Mesenchymal stem cell (in vitro differentiated cells and primary cell): Measurements from ENCODE around the gene KIAA0825.

ENCODE experiments used
- DNase-seq: peaks from one replicate; pipeline ENCODE4 v3.0.0-alpha.2; 2013
- H2AFZ ChIP-seq: one replicate; pipeline ENCODE4 v1.6.1; 2013; ENCODE audit warnings: low read depth, mild to moderate bottlenecking, control low read depth, inconsistent platforms, low read length, moderate library complexity
- H2AK5ac ChIP-seq: 2 replicates; pipeline ENCODE4 v1.6.1; 2013; ENCODE audit warnings: low read length, moderate library complexity, mild to moderate bottlenecking, inconsistent platforms; ENCODE audit not compliant: severe bottlenecking
- H2BK120ac ChIP-seq: one replicate; pipeline ENCODE4 v1.6.1; 2013; ENCODE audit warnings: low read depth, mild to moderate bottlenecking, inconsistent platforms, low read length, moderate library complexity
- H2BK12ac ChIP-seq, 2 experiments: one replicate each; pipeline ENCODE4 v1.6.1; 2013; ENCODE audit warnings: inconsistent platforms in 2 of 2, low read length in 2 of 2, mild to moderate bottlenecking in 2 of 2, moderate library complexity in 2 of 2, control low read depth in 1 of 2
- H2BK15ac ChIP-seq: one replicate; pipeline ENCODE4 v1.6.1; 2013; ENCODE audit warnings: mild to moderate bottlenecking, low read depth, inconsistent platforms; ENCODE audit not compliant: poor library complexity, severe bottlenecking
- H2BK5ac ChIP-seq: 2 replicates; pipeline ENCODE4 v1.6.1; 2013; ENCODE audit warnings: low read depth, mild to moderate bottlenecking, low read length, control low read depth, inconsistent platforms; ENCODE audit not compliant: poor library complexity, severe bottlenecking
- H3K14ac ChIP-seq, 2 experiments: one replicate each; pipeline ENCODE4 v1.6.1; 2013; ENCODE audit warnings: inconsistent platforms in 2 of 2, low read length in 2 of 2, control low read depth in 1 of 2, mild to moderate bottlenecking in 1 of 2, moderate library complexity in 1 of 2
- H3K18ac ChIP-seq, 2 experiments: one replicate each; pipeline ENCODE4 v1.6.1; 2013; ENCODE audit warnings: inconsistent platforms in 2 of 2, low read length in 2 of 2, control low read depth in 1 of 2, low read depth in 1 of 2, mild to moderate bottlenecking in 1 of 2
- H3K23ac ChIP-seq, 2 experiments: one replicate each; pipeline ENCODE4 v1.6.1; 2013; ENCODE audit warnings: inconsistent platforms in 2 of 2, low read length in 2 of 2, mild to moderate bottlenecking in 2 of 2, moderate library complexity in 2 of 2, control low read depth in 1 of 2
- H3K27ac ChIP-seq: 2 replicates; pipeline ENCODE4 v1.5.1; 2013; ENCODE audit warnings: mild to moderate bottlenecking, moderate library complexity, low read length, control low read depth, inconsistent platforms; ENCODE audit not compliant: poor library complexity, severe bottlenecking
- H3K27me3 ChIP-seq, 2 experiments: 2 replicates each; pipeline versions ENCODE4 v1.6.1 to v1.7.0; 2013; ENCODE audit warnings: low read length in 2 of 2, mild to moderate bottlenecking in 2 of 2, moderate library complexity in 2 of 2, control low read depth in 1 of 2, inconsistent platforms in 1 of 2; ENCODE audit not compliant: control insufficient read depth in 1 of 2, insufficient read depth in 1 of 2
- H3K36me3 ChIP-seq, 2 experiments: 2 replicates each; pipeline versions ENCODE4 v1.6.1 to v1.7.0; 2013; ENCODE audit warnings: low read length in 2 of 2, control low read depth in 1 of 2, inconsistent platforms in 1 of 2, low read depth in 1 of 2, mild to moderate bottlenecking in 1 of 2; ENCODE audit not compliant: insufficient read depth in 2 of 2, control insufficient read depth in 1 of 2
- H3K4ac ChIP-seq, 2 experiments: one replicate each; pipeline ENCODE4 v1.6.1; 2013; ENCODE audit warnings: inconsistent platforms in 2 of 2, low read length in 2 of 2, mild to moderate bottlenecking in 2 of 2, moderate library complexity in 2 of 2, control low read depth in 1 of 2, low read depth in 1 of 2
- H3K4me1 ChIP-seq: 2 replicates; pipeline ENCODE4 v1.6.1; 2013; ENCODE audit warnings: low read depth, low read length, control low read depth; ENCODE audit not compliant: control insufficient read depth, insufficient read depth
- H3K4me2 ChIP-seq: 2 replicates; pipeline ENCODE4 v1.6.1; 2013; ENCODE audit warnings: low read length, mild to moderate bottlenecking, inconsistent platforms; ENCODE audit not compliant: poor library complexity, severe bottlenecking
- H3K4me3 ChIP-seq, 2 experiments: 2 replicates each; pipeline versions ENCODE4 v1.5.1 to v1.7.0; 2013; ENCODE audit warnings: low read length in 2 of 2, mild to moderate bottlenecking in 2 of 2, control low read depth in 1 of 2, low read depth in 1 of 2; ENCODE audit not compliant: insufficient read depth in 1 of 2
- H3K79me1 ChIP-seq: replicated peaks from 2 replicates; pipeline ENCODE4 v1.6.1; 2013; ENCODE audit warnings: mild to moderate bottlenecking, control low read depth, low read length, inconsistent platforms; ENCODE audit not compliant: poor library complexity, severe bottlenecking
- H3K9ac ChIP-seq: 2 replicates; pipeline ENCODE4 v1.7.0; 2013; ENCODE audit warnings: mild to moderate bottlenecking, low read length, moderate library complexity
- H3K9me3 ChIP-seq: 2 replicates; pipeline ENCODE4 v1.7.0; 2013; ENCODE audit warnings: mild to moderate bottlenecking, low read length; ENCODE audit not compliant: control insufficient read depth
- H4K8ac ChIP-seq: one replicate; pipeline ENCODE4 v1.6.1; 2013; ENCODE audit warnings: inconsistent platforms, mild to moderate bottlenecking, low read length, moderate library complexity
- H4K91ac ChIP-seq: one replicate; pipeline ENCODE4 v1.6.1; 2013; ENCODE audit warnings: mild to moderate bottlenecking, low read length, inconsistent platforms
- WGBS: methylation state at CpG from one replicate; pipeline ENCODE4 v1.1.7; 2013; ENCODE audit warnings: mixed read lengths; 5-methylcytosine and 5-hydroxymethylcytosine counted together

Gene KIAA0825

GRCh38 chr5:94191604-94192003 is 426.8 kb downstream of the KIAA0825 start:
- Histone ChIP-seq H3K4me1 (no peaks in the 10 kb centered on the region), H2BK5ac (no peak overlapping the region), H3K18ac (no peak overlapping the region), H3K4me2 (no peak overlapping the region), H3K27me3 (no peaks in the 10 kb centered on the region), H3K14ac (no peak overlapping the region), H3K4ac (no peak overlapping the region), H3K4me3 (no peak overlapping the region), H3K9me3 (peaks cover 3% of the 10 kb centered on the region), H3K27ac (no peak overlapping the region), H2AFZ (no peak overlapping the region), H3K36me3 (no peaks in the 10 kb centered on the region), H2BK12ac (no peak overlapping the region), H3K23ac (no peak overlapping the region), H3K9ac (no peak overlapping the region), H2BK15ac (no peak overlapping the region), H4K91ac (no peak overlapping the region), H2AK5ac (no peak overlapping the region), H2BK120ac (no peak overlapping the region), H3K79me1 (no peaks in the 10 kb centered on the region), H4K8ac (no peak overlapping the region)
- DNase-seq = no peak
- 74% methylated on average over 2 of the region's 2 CpGs for WGBS

GRCh38 chr5:94188725-94189124 is 429.7 kb downstream of the KIAA0825 start:
- no peak overlapping the region for H3K14ac ChIP-seq
- H4K8ac ChIP-seq = no peak overlapping the region
- no peak overlapping the region for H3K23ac ChIP-seq
- H3K27ac ChIP-seq = no peak overlapping the region
- H3K36me3 ChIP-seq = no peaks in the 10 kb centered on the region
- H3K18ac ChIP-seq = no peak overlapping the region
- WGBS = 79% methylated on average over 2 of the region's 2 CpGs
- peak overlapping the region; percentile 44 for H2BK5ac ChIP-seq
- no peaks in the 10 kb centered on the region for H3K27me3 ChIP-seq
- no peak overlapping the region for H3K4me2 ChIP-seq
- no peak overlapping the region for H2AFZ ChIP-seq
- peaks cover 3% of the 10 kb centered on the region for H3K9me3 ChIP-seq
- no peaks in the 10 kb centered on the region for H3K4me1 ChIP-seq
- no peak overlapping the region for H2BK120ac ChIP-seq
- no peak overlapping the region for H2BK15ac ChIP-seq
- H2AK5ac ChIP-seq = no peak overlapping the region
- H4K91ac ChIP-seq = no peak overlapping the region
- H3K9ac ChIP-seq = no peak overlapping the region
- DNase-seq = no peak
- H3K4ac ChIP-seq = no peak overlapping the region
- no peak overlapping the region for H2BK12ac ChIP-seq
- no peak overlapping the region for H3K4me3 ChIP-seq
- H3K79me1 ChIP-seq = no peaks in the 10 kb centered on the region

GRCh38 chr5:94184870-94185269 is 433.5 kb downstream of the KIAA0825 start:
- no peak overlapping the region for H3K27ac ChIP-seq

GRCh38 chr5:94181895-94182294 is 436.5 kb downstream of the KIAA0825 start:
- Histone ChIP-seq H4K8ac (no peak overlapping the region), H3K36me3 (no peaks in the 10 kb centered on the region)

More at GRCh38 chr5:94184870-94185269, 433.5 kb downstream of the KIAA0825 start:
- no peak overlapping the region for H3K9ac ChIP-seq
- 46% methylated on average over 1 of the region's 1 CpG for WGBS
- H3K23ac ChIP-seq = no peak overlapping the region
- H3K79me1 ChIP-seq = no peaks in the 10 kb centered on the region
- no peaks in the 10 kb centered on the region for H3K27me3 ChIP-seq
- no peak overlapping the region for H4K91ac ChIP-seq
- DNase-seq = no peak
- H2BK12ac ChIP-seq = no peak overlapping the region
- no peak overlapping the region for H2BK5ac ChIP-seq
- H3K36me3 ChIP-seq = no peaks in the 10 kb centered on the region
- H2AFZ ChIP-seq = no peak overlapping the region
- H3K4ac ChIP-seq = no peak overlapping the region
- H3K4me1 ChIP-seq = no peaks in the 10 kb centered on the region
- peak overlapping the region; percentile 23 for H4K8ac ChIP-seq
- H2BK15ac ChIP-seq = no peak overlapping the region
- no peak overlapping the region for H3K14ac ChIP-seq
- H2BK120ac ChIP-seq = no peak overlapping the region
- peaks cover 3% of the 10 kb centered on the region for H3K9me3 ChIP-seq
- H2AK5ac ChIP-seq = no peak overlapping the region
- H3K4me3 ChIP-seq = no peak overlapping the region
- H3K18ac ChIP-seq = no peak overlapping the region
- no peak overlapping the region for H3K4me2 ChIP-seq

More at GRCh38 chr5:94181895-94182294, 436.5 kb downstream of the KIAA0825 start:
- Histone ChIP-seq H3K79me1 (no peaks in the 10 kb centered on the region), H3K4ac (no peak overlapping the region), H2BK120ac (no peak overlapping the region), H2AK5ac (no peak overlapping the region), H2BK12ac (no peak overlapping the region), H4K91ac (no peak overlapping the region), H3K14ac (no peak overlapping the region), H3K9me3 (no peaks in the 10 kb centered on the region), H2BK15ac (no peak overlapping the region), H3K18ac (no peak overlapping the region), H3K4me1 (no peaks in the 10 kb centered on the region), H3K27me3 (no peaks in the 10 kb centered on the region), H2AFZ (no peak overlapping the region), H3K4me3 (no peak overlapping the region), H3K23ac (no peak overlapping the region), H3K27ac (no peak overlapping the region), H3K9ac (no peak overlapping the region), H3K4me2 (no peak overlapping the region), H2BK5ac (no peak overlapping the region)
- DNase-seq = no peak
- 60% methylated on average over 2 of the region's 2 CpGs for WGBS
